ENCODE measurements around the gene ANKLE2. TPM values are rescaled to one million over a fixed set of nuclear protein-coding genes. Genes with fewer than 3 reads are reported as not detected.
A peak's percentile ranks its signal among the peaks of the same experiment; 100 is the strongest.

Gene ANKLE2
- total RNA-seq, 1 experiment from 2014 or later, result 85.9 TPM

DNA sequence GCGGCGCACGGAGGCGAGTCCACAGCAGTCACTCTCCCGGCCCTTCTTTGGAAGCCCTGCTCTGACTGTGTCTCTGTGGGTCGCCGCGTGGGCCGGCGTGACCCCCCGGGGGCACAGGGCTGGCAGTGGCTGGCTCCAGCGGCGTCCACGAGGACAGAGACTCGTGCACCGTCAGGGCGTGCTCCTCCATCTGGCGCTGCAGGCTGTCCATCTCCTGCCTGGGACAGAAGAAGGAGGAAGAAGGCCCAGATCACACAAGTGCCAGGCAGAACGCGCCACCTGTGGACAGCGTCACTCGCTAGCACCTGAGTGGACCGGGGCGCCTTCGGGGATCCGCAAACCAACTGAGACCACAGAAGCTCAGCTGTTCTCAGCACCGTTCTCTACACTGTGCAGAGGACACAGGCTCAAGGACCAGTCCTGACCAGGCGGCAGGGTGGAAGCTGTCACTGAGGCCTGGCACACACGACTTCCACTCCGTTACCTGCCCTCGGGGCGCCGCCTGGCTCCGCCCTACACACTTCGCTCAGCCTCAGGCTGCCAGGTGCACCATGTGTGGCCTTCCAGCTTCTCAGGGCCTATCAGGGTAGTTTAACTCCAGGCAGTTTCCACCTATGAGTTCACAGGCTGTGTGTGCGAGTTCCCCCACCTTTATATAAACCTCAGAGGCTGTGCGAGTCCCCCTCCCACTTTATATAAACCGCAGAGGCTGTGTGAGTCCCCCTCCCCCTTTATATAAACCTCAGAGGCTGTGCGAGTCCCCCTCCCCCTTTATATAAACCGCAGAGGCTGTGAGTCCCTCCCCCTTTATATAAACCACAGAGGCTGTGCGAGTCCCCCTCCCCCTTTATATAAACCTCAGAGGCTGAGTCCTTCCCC lies 11.7 kb upstream of the ANKLE2 start:
- DNase-seq, result no peak
- H3K27ac ChIP-seq (ENCODE audit: low read length), result no peak overlapping the region
- no peak overlapping the region for H2AFZ ChIP-seq (ENCODE audit: low read length)
- no peaks in the 10 kb centered on the region for H3K27me3 ChIP-seq (ENCODE audit: low read length)
- no peak for ATAC-seq
- H3K36me3 ChIP-seq (ENCODE audit: low read depth, low read length), result peaks cover 59% of the 10 kb centered on the region
- H3F3A ChIP-seq (ENCODE audit: low read length, unreplicated experiment), result no peaks in the 10 kb centered on the region
- ChIA-PET CTCF (no interaction called here), POLR2A (ENCODE audit: unreplicated experiment) (no interaction called here)
- no peaks in the 10 kb centered on the region for H3K79me2 ChIP-seq (ENCODE audit: low read length)
- no peak overlapping the region for H3K9ac ChIP-seq (ENCODE audit: low read length)
- intact Hi-C loops (cut with micrococcal nuclease), result no loop called here
- no peaks in the 10 kb centered on the region for H4K20me1 ChIP-seq (ENCODE audit: low read length)
- no peaks in the 10 kb centered on the region for H3K9me3 ChIP-seq (ENCODE audit: low read length)
- no peak overlapping the region for H3K4me3 ChIP-seq (ENCODE audit: low read length)
- H3K9me2 ChIP-seq (replicated peaks; ENCODE audit: low read length), result no peaks in the 10 kb centered on the region
- H3K4me2 ChIP-seq (ENCODE audit: low read length), result no peak overlapping the region
- H3K4me1 ChIP-seq (ENCODE audit: insufficient read depth, low read length), result no peaks in the 10 kb centered on the region
- no TSS peak for BruUV-seq (replicated peaks)
- TF ChIP-seq, protein P1, sequence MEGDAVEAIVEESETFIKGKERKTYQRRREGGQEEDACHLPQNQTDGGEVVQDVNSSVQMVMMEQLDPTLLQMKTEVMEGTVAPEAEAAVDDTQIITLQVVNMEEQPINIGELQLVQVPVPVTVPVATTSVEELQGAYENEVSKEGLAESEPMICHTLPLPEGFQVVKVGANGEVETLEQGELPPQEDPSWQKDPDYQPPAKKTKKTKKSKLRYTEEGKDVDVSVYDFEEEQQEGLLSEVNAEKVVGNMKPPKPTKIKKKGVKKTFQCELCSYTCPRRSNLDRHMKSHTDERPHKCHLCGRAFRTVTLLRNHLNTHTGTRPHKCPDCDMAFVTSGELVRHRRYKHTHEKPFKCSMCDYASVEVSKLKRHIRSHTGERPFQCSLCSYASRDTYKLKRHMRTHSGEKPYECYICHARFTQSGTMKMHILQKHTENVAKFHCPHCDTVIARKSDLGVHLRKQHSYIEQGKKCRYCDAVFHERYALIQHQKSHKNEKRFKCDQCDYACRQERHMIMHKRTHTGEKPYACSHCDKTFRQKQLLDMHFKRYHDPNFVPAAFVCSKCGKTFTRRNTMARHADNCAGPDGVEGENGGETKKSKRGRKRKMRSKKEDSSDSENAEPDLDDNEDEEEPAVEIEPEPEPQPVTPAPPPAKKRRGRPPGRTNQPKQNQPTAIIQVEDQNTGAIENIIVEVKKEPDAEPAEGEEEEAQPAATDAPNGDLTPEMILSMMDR (conservative IDR thresholded peaks at IDR 0.05; ENCODE audit: low read depth, low read length), result no peak
- no peak for TF ChIP-seq EZH2phosphoT487 (IDR thresholded peaks at IDR 0.05; ENCODE audit: borderline replicate concordance, low read length)
- TF ChIP-seq EZH2 (IDR thresholded peaks at IDR 0.05; ENCODE audit: low read length, unreplicated experiment), result no peak

DNA sequence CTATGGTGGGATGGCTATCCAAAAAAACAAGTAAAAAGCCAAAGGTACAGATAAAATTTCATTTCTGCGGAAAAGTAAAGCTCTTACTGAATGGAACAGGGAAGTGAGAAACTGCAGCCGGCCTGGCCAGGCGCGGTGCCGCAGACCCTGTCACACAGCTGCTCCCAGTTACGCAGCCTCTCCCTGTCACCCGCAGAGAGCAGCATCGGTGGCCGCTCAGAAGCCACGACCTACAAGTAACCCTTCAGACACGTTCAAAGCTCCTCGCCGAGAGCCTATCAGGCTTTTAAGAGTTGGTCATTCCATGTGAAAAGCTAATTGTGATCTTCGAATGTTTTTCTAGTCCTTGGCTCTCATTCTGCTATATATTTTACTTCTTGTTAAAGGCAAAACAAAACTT lies 11.0 kb upstream of the ANKLE2 start:
- H2AFZ ChIP-seq (ENCODE audit: low read length), result no peak overlapping the region
- ChIA-PET POLR2A (ENCODE audit: unreplicated experiment) (no interaction called here), CTCF (no interaction called here)
- no peaks in the 10 kb centered on the region for H3K9me2 ChIP-seq (replicated peaks; ENCODE audit: low read length)
- intact Hi-C loops (cut with micrococcal nuclease), result no loop called here
- 0 out of 2 replicates have a peak, but pooled peaks cover 2% of the 10 kb centered on the region for H3K4me1 ChIP-seq (ENCODE audit: insufficient read depth, low read length)
- no peak for ATAC-seq
- H3K4me3 ChIP-seq (ENCODE audit: low read length), result no peak overlapping the region
- H3K4me2 ChIP-seq (ENCODE audit: low read length), result no peak overlapping the region
- H3K79me2 ChIP-seq (ENCODE audit: low read length), result no peaks in the 10 kb centered on the region
- no peaks in the 10 kb centered on the region for H3K27me3 ChIP-seq (ENCODE audit: low read length)
- BruUV-seq (replicated peaks), result no TSS peak
- H3F3A ChIP-seq (ENCODE audit: low read length, unreplicated experiment), result peaks cover 2% of the 10 kb centered on the region
- DNase-seq, result no peak
- H3K27ac ChIP-seq (ENCODE audit: low read length), result no peak overlapping the region
- H3K9ac ChIP-seq (ENCODE audit: low read length), result no peak overlapping the region
- peaks cover 55% of the 10 kb centered on the region for H3K36me3 ChIP-seq (ENCODE audit: low read depth, low read length)
- no peak for TF ChIP-seq EZH2phosphoT487 (IDR thresholded peaks at IDR 0.05; ENCODE audit: borderline replicate concordance, low read length)
- H3K9me3 ChIP-seq (ENCODE audit: low read length), result no peaks in the 10 kb centered on the region
- no peaks in the 10 kb centered on the region for H4K20me1 ChIP-seq (ENCODE audit: low read length)

DNA sequence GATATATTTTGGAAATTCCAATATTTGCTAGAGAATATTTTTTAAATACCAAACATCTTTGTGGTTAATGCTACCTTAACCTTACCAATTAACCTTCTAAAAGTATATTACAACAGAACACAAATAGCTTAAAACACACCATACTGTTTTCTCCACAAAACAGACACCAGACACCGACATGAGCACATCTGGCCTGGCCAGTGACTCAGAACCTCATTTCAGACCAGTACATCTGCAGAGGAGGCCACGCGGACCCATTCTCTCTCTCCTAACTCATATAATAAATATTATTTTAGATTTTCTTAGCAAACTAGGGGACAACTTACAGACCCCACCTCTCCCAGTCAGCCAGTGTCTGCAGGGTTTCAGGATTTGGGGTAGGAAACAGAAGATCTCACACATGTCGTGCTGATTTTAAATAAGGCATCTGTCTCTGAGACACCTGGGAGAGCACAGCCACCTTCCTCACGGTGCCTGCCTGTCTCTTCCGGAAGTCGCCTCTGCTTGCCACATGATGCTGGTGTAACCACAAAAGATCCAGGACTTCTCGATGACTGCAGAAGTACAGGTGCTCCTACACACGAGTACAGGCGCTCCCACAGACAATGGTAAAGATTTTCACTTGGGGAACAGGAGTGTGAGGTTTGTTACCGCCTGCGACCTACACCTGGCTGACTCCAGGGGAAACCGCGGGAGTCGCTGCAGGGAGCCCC lies 9.7 kb upstream of the ANKLE2 start:
- H2AFZ ChIP-seq (ENCODE audit: low read length), result no peak overlapping the region
- no peaks in the 10 kb centered on the region for H3K27me3 ChIP-seq (ENCODE audit: low read length)
- POLR2A ChIA-PET (ENCODE audit: unreplicated experiment), result no interaction called here
- no peaks in the 10 kb centered on the region for H3K9me2 ChIP-seq (replicated peaks; ENCODE audit: low read length)
- H4K20me1 ChIP-seq (ENCODE audit: low read length), result no peaks in the 10 kb centered on the region
- intact Hi-C loops (cut with micrococcal nuclease), result no loop called here
- H3K4me2 ChIP-seq (ENCODE audit: low read length), result no peak overlapping the region
- no peaks in the 10 kb centered on the region for H3K79me2 ChIP-seq (ENCODE audit: low read length)
- H3K4me1 ChIP-seq (ENCODE audit: insufficient read depth, low read length), result peaks cover 9% of the 10 kb centered on the region
- peaks cover 43% of the 10 kb centered on the region for H3K36me3 ChIP-seq (ENCODE audit: low read depth, low read length)
- TSS peak; percentile 24 for BruUV-seq (replicated peaks)
- H3F3A ChIP-seq (ENCODE audit: low read length, unreplicated experiment), result peaks cover 5% of the 10 kb centered on the region
- ATAC-seq, result no peak
- H3K27ac ChIP-seq (ENCODE audit: low read length), result no peak overlapping the region
- H3K9ac ChIP-seq (ENCODE audit: low read length), result no peak overlapping the region
- H3K4me3 ChIP-seq (ENCODE audit: low read length), result no peak overlapping the region
- CTCF ChIA-PET, result no interaction called here
- TF ChIP-seq EZH2 (IDR thresholded peaks at IDR 0.05; ENCODE audit: low read length, unreplicated experiment), result no peak
- TF ChIP-seq, protein P1 (conservative IDR thresholded peaks at IDR 0.05; ENCODE audit: low read depth, low read length), result no peak
- TF ChIP-seq EZH2phosphoT487 (IDR thresholded peaks at IDR 0.05; ENCODE audit: borderline replicate concordance, low read length), result no peak
- DNase-seq, result no peak
- no peaks in the 10 kb centered on the region for H3K9me3 ChIP-seq (ENCODE audit: low read length)

All from PC-3 (cell line).